HepG2 (cell line): ENCODE data around the gene COL10A1. TPM values are rescaled to one million over a fixed set of nuclear protein-coding genes. Genes with fewer than 3 reads are reported as not detected.
A peak's percentile ranks its signal among the peaks of the same experiment; 100 is the strongest.

Experiments used
- GABPA ChIP-seq, 2 experiments: IDR thresholded peaks; 2 replicates each; pipeline ENCODE4 v1.6.1; 2011 to 2016; ENCODE audit warnings: low read depth in 2 of 2, low read length in 1 of 2, missing biosample characterization in 1 of 2, missing genetic modification characterization in 1 of 2
- GATAD2A ChIP-seq: IDR thresholded peaks from 2 replicates; pipeline ENCODE4 v1.6.1; 2016
- IKZF4 ChIP-seq: sonication (generic); formaldehyde crosslinking; IDR thresholded peaks from 2 replicates; pipeline ENCODE4 v1.5.1; 2020; ENCODE audit warnings: borderline replicate concordance, mild to moderate bottlenecking, low read depth, missing genetic modification reagents; ENCODE audit errors: not compliant biosample characterization
- IRF2 ChIP-seq: IDR thresholded peaks from 2 replicates; pipeline ENCODE4 v1.6.1; 2018; ENCODE audit warnings: missing genetic modification reagents, missing compliant biosample characterization
- MNT ChIP-seq: fragments of 450-650 bp; IDR thresholded peaks from 2 replicates; pipeline ENCODE4 v1.6.1; 2016
- NFYC ChIP-seq: IDR thresholded peaks from 2 replicates; pipeline ENCODE4 v1.6.1; 2016; ENCODE audit warnings: missing genetic modification reagents, missing compliant biosample characterization
- PRPF4 ChIP-seq: fragments of 200-400 bp; formaldehyde crosslinking; IDR thresholded peaks from 2 replicates; pipeline ENCODE4 v1.6.1; 2016; ENCODE audit warnings: low read length, low read depth; ENCODE audit not compliant: poor library complexity, severe bottlenecking
- REXO4 ChIP-seq: sonication (generic); formaldehyde crosslinking; IDR thresholded peaks from 2 replicates; pipeline ENCODE4 v1.8.0; 2022; ENCODE audit warnings: missing genetic modification reagents, mild to moderate bottlenecking, borderline replicate concordance
- RFX3 ChIP-seq: IDR thresholded peaks from 2 replicates; pipeline ENCODE4 v1.6.1; 2016; ENCODE audit warnings: missing biosample characterization, missing genetic modification reagents
- THYN1 ChIP-seq: sonication (generic); formaldehyde crosslinking; IDR thresholded peaks from 2 replicates; pipeline ENCODE4 v1.8.1; 2023; ENCODE audit warnings: low read depth, mild to moderate bottlenecking, moderate library complexity, missing genetic modification reagents, borderline replicate concordance
- TP53 ChIP-seq: sonication (generic); formaldehyde crosslinking; conservative IDR thresholded peaks from 2 replicates; pipeline ENCODE4 v1.4.0; 2020; ENCODE audit warnings: missing genetic modification reagents
- ZKSCAN8 ChIP-seq: IDR thresholded peaks from 2 replicates; pipeline ENCODE4 v1.6.1; 2016; ENCODE audit warnings: borderline replicate concordance, missing genetic modification reagents, missing compliant biosample characterization
- ZNF543 ChIP-seq: sonication (generic); formaldehyde crosslinking; IDR thresholded peaks from 2 replicates; pipeline ENCODE4 v1.4.0; 2020; ENCODE audit warnings: mild to moderate bottlenecking, missing genetic modification reagents
- ZNF749 ChIP-seq: sonication (generic); formaldehyde crosslinking; IDR thresholded peaks from 2 replicates; pipeline ENCODE4 v1.8.0; 2022; ENCODE audit warnings: mild to moderate bottlenecking, missing genetic modification reagents, moderate library complexity, borderline replicate concordance
- polyA plus RNA-seq, 8 experiments: library from polyadenylated mRNA; depleted of rRNA in 3 of 8; stranded (reverse) in 7 of 8; unstranded in 1 of 8; fragments of >200 nt; fragmentation: Illumina TruSeq in 4 of 8; extraction: Trizol in 4 of 8; gene quantifications; 2 replicates each; pipeline versions ENCODE4 v1.2.1 to v1.2.3, GENCODE V29; 2011 to 2016; ENCODE audit warnings: low read depth in 4 of 8, missing spikeins in 1 of 8, mixed read lengths in 1 of 8; ENCODE audit not compliant: insufficient read depth in 1 of 8
- total RNA-seq, 5 experiments: library from RNA; depleted of rRNA; stranded (reverse); fragments of >200 nt; fragmentation: Illumina TruSeq; extraction: Trizol; gene quantifications; 2 replicates each; pipeline ENCODE4 v1.2.3, GENCODE V29; 2016; ENCODE audit warnings: low read depth in 1 of 5
- TF ChIP-seq, protein P1 (sequence below), 2 experiments: IDR thresholded peaks; 2 replicates each; pipeline ENCODE4 v1.6.1; 2011 to 2012; ENCODE audit warnings: low read length in 2 of 2, borderline replicate concordance in 1 of 2, low read depth in 1 of 2, mild to moderate bottlenecking in 1 of 2, moderate library complexity in 1 of 2
- TF ChIP-seq, protein P2 (sequence below): sonication (generic); formaldehyde crosslinking; IDR thresholded peaks from 2 replicates; pipeline ENCODE4 v1.5.1; 2020; ENCODE audit warnings: mild to moderate bottlenecking, missing genetic modification reagents, borderline replicate concordance

COL10A1 gene
- total and polyA plus RNA-seq, 2 of the 13 experiments (the other 11 are each of a cell fraction or from before 2014, with no cell fraction given) = 0.07 TPM; not detected in 1

DNA sequence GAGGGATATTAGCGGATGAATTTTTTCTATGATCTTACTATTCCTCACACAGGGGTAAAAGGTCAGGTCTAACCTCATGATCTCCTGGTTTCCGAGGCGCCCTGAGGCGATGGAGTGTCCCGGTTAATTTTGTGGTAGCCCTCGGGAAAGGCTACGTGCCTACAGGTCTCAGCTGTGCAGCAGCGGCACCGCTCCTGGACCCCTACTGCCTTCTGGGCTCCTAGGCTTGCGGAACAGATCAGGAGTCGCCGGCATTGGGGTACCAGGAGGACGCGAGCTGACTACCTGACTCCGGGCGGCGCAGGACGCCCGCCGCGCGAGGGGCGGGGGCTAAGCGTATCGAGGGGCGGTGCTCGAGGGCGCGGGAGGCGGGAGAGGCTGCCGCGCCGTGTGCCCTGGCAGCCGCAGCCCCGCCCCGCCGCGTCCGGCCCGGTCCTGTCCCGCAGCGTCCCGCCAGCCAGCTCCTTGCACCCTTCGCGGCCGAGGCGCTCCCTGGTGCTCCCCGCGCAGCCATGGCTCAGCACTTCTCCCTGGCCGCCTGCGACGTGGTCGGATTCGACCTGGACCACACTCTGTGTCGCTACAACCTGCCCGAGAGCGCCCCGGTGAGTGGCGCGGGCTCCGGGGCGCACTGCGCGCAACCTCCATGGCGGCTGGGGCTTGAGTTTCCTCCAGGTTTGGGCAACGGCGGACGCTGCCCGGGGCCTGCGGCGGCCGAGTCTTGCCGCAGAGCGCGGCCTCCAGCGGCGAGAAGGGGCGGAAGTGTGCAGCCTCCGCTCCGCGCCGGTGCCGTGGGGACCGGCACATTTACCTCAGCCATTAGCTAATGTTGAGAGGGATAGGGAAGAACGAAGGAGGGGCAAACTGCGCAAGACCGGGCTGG is 25.3 kb downstream of the COL10A1 start, which contains the start of gene NT5DC1 (continued):
- TF ChIP-seq MNT = no peak
- TF ChIP-seq THYN1 (CRISPR knock-in tag) = no peak
- peak; percentile 92 for TF ChIP-seq TP53 (CRISPR knock-in tag)
- no peak for TF ChIP-seq PRPF4
- peak; percentile 98; the same call in 1 of the 2 replicates for TF ChIP-seq ZNF749 (CRISPR knock-in tag)
- peak; percentile 38 for TF ChIP-seq GABPA (IDR thresholded peaks at IDR 0.05; ENCODE audit: low read depth, low read length)
- peak; percentile 17; the same call in 1 of the 2 replicates for TF ChIP-seq GABPA (CRISPR knock-in tag; IDR thresholded peaks at IDR 0.05; ENCODE audit: low read depth)
- peak; percentile 38; the same call in 1 of the 2 replicates for TF ChIP-seq ZNF543 (CRISPR knock-in tag)
- TF ChIP-seq, protein P1, sequence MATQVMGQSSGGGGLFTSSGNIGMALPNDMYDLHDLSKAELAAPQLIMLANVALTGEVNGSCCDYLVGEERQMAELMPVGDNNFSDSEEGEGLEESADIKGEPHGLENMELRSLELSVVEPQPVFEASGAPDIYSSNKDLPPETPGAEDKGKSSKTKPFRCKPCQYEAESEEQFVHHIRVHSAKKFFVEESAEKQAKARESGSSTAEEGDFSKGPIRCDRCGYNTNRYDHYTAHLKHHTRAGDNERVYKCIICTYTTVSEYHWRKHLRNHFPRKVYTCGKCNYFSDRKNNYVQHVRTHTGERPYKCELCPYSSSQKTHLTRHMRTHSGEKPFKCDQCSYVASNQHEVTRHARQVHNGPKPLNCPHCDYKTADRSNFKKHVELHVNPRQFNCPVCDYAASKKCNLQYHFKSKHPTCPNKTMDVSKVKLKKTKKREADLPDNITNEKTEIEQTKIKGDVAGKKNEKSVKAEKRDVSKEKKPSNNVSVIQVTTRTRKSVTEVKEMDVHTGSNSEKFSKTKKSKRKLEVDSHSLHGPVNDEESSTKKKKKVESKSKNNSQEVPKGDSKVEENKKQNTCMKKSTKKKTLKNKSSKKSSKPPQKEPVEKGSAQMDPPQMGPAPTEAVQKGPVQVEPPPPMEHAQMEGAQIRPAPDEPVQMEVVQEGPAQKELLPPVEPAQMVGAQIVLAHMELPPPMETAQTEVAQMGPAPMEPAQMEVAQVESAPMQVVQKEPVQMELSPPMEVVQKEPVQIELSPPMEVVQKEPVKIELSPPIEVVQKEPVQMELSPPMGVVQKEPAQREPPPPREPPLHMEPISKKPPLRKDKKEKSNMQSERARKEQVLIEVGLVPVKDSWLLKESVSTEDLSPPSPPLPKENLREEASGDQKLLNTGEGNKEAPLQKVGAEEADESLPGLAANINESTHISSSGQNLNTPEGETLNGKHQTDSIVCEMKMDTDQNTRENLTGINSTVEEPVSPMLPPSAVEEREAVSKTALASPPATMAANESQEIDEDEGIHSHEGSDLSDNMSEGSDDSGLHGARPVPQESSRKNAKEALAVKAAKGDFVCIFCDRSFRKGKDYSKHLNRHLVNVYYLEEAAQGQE (IDR thresholded peaks at IDR 0.05; ENCODE audit: borderline replicate concordance in 1 of 2, low read depth in 1 of 2, low read length in 2 of 2) = peak in 1 of 2 experiments; percentile 33; a peak in 1 of 4 replicates
- peak; percentile 8; the same call in 1 of the 2 replicates for TF ChIP-seq NFYC
- no peak; the same call in 1 of the 2 replicates for TF ChIP-seq ZKSCAN8
- peak; percentile 12 for TF ChIP-seq GATAD2A (CRISPR knock-in tag)
- TF ChIP-seq, protein P2, sequence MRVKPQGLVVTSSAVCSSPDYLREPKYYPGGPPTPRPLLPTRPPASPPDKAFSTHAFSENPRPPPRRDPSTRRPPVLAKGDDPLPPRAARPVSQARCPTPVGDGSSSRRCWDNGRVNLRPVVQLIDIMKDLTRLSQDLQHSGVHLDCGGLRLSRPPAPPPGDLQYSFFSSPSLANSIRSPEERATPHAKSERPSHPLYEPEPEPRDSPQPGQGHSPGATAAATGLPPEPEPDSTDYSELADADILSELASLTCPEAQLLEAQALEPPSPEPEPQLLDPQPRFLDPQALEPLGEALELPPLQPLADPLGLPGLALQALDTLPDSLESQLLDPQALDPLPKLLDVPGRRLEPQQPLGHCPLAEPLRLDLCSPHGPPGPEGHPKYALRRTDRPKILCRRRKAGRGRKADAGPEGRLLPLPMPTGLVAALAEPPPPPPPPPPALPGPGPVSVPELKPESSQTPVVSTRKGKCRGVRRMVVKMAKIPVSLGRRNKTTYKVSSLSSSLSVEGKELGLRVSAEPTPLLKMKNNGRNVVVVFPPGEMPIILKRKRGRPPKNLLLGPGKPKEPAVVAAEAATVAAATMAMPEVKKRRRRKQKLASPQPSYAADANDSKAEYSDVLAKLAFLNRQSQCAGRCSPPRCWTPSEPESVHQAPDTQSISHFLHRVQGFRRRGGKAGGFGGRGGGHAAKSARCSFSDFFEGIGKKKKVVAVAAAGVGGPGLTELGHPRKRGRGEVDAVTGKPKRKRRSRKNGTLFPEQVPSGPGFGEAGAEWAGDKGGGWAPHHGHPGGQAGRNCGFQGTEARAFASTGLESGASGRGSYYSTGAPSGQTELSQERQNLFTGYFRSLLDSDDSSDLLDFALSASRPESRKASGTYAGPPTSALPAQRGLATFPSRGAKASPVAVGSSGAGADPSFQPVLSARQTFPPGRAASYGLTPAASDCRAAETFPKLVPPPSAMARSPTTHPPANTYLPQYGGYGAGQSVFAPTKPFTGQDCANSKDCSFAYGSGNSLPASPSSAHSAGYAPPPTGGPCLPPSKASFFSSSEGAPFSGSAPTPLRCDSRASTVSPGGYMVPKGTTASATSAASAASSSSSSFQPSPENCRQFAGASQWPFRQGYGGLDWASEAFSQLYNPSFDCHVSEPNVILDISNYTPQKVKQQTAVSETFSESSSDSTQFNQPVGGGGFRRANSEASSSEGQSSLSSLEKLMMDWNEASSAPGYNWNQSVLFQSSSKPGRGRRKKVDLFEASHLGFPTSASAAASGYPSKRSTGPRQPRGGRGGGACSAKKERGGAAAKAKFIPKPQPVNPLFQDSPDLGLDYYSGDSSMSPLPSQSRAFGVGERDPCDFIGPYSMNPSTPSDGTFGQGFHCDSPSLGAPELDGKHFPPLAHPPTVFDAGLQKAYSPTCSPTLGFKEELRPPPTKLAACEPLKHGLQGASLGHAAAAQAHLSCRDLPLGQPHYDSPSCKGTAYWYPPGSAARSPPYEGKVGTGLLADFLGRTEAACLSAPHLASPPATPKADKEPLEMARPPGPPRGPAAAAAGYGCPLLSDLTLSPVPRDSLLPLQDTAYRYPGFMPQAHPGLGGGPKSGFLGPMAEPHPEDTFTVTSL (CRISPR knock-in tag) = peak; percentile 55; the same call in 1 of the 2 replicates
- TF ChIP-seq REXO4 (CRISPR knock-in tag) = peak; percentile 84; the same call in 1 of the 2 replicates
- peak; percentile 66; the same call in 1 of the 2 replicates for TF ChIP-seq IRF2 (CRISPR knock-in tag)
- TF ChIP-seq RFX3 (CRISPR knock-in tag) = no peak
- peak; percentile 91 for TF ChIP-seq IKZF4 (CRISPR knock-in tag)
